ENCODE results near the gene MAGEB4. TPM values are rescaled to one million over a fixed set of nuclear protein-coding genes. Genes with fewer than 3 reads are reported as not detected.
"Not testable (repeated sequence)": the region's sequence is repeated elsewhere in the genome, so short reads cannot be mapped to it uniquely, and the experiment has no call there.

MAGEB4 gene
- total RNA-seq (2014; rRNA removed; shearing (Covaris generic)): not detected in 2 replicates

GRCh38 chrX:30241724-30242415 is at the start of gene MAGEB4:
Gene MAGEB4 (plus strand): TSS chrX:30242000. CDS start chrX:30242136, 136 bp downstream.
- DNase-seq (ENCODE audit: low spot score): no peak

- DNase-seq (ENCODE audit: low spot score): not testable (repeated sequence)
Observed at GRCh38 chrX:30193910-30194309, 47.9 kb upstream of the MAGEB4 start.

GRCh38 chrX:30196322-30196721 is 45.5 kb upstream of the MAGEB4 start:
- peak; percentile 24 for DNase-seq (ENCODE audit: low spot score)

GRCh38 chrX:30212172-30212571 is 29.6 kb upstream of the MAGEB4 start:
- no peak for DNase-seq (ENCODE audit: low spot score)

- no peak for DNase-seq (ENCODE audit: low spot score)
Observed at GRCh38 chrX:30215357-30215843, 26.4 kb upstream of the MAGEB4 start, which contains the start of gene MAGEB2. Gene MAGEB2 (plus strand): TSS chrX:30215563. CDS start chrX:30218581, 3,018 bp downstream.

- DNase-seq (ENCODE audit: low spot score): no peak
Observed at GRCh38 chrX:30217465-30217864, 24.3 kb upstream of the MAGEB4 start.

GRCh38 chrX:30219372-30219771 is 22.4 kb upstream of the MAGEB4 start:
- DNase-seq (ENCODE audit: low spot score): no peak

- no peak for DNase-seq (ENCODE audit: low spot score)
Observed at GRCh38 chrX:30220661-30221060, 21.1 kb upstream of the MAGEB4 start.

- no peak for DNase-seq (ENCODE audit: low spot score)
Observed at GRCh38 chrX:30224536-30224935, 17.3 kb upstream of the MAGEB4 start.

GRCh38 chrX:30228526-30228925 is 13.3 kb upstream of the MAGEB4 start:
- DNase-seq (ENCODE audit: low spot score): no peak

- no peak for DNase-seq (ENCODE audit: low spot score)
Observed at GRCh38 chrX:30230395-30230794, 11.4 kb upstream of the MAGEB4 start, which contains the start of gene MAGEB3. Gene MAGEB3 (plus strand): TSS chrX:30230657. CDS start chrX:30235925, 5,268 bp downstream.

- no peak for DNase-seq (ENCODE audit: low spot score)
Observed at GRCh38 chrX:30246769-30247489, 5.1 kb downstream of the MAGEB4 start, which contains the start of gene MAGEB1. Gene MAGEB1 (plus strand): TSS chrX:30247146. CDS start chrX:30250494, 3,348 bp downstream.

- no peak for DNase-seq (ENCODE audit: low spot score)
Observed at GRCh38 chrX:30248854-30249253, 7.1 kb downstream of the MAGEB4 start.

- no peak for DNase-seq (ENCODE audit: low spot score)
Observed at GRCh38 chrX:30253257-30253656, 11.5 kb downstream of the MAGEB4 start.

- DNase-seq (ENCODE audit: low spot score): no peak
Observed at GRCh38 chrX:30259927-30260326, 18.1 kb downstream of the MAGEB4 start.

- no peak for DNase-seq (ENCODE audit: low spot score)
Observed at GRCh38 chrX:30261012-30261411, 19.2 kb downstream of the MAGEB4 start.

- DNase-seq (ENCODE audit: low spot score): no peak
Observed at GRCh38 chrX:30262763-30263162, 21.0 kb downstream of the MAGEB4 start.

- DNase-seq (ENCODE audit: low spot score): no peak
Observed at GRCh38 chrX:30270639-30271038, 28.8 kb downstream of the MAGEB4 start.

GRCh38 chrX:30275498-30275897 is 33.7 kb downstream of the MAGEB4 start:
- peak; percentile 13 for DNase-seq (ENCODE audit: low spot score)

GRCh38 chrX:30278365-30278764 is 36.6 kb downstream of the MAGEB4 start:
- no peak for DNase-seq (ENCODE audit: low spot score)

- DNase-seq (ENCODE audit: low spot score): no peak
Observed at GRCh38 chrX:30280428-30280827, 38.6 kb downstream of the MAGEB4 start.

- no peak for DNase-seq (ENCODE audit: low spot score)
Observed at GRCh38 chrX:30282527-30282926, 40.7 kb downstream of the MAGEB4 start.

Measured in H4 (cell line).